Spleen (tissue), 7 donors: ENCODE data around the gene DOCK10.

Experiments
- POLR2A ChIP-seq, 3 donors: fragments of 450-650 bp; IDR thresholded peaks; one replicate each; pipeline ENCODE4 v1.5.1; 2017; ENCODE audit warnings: antibody characterized with exemption in 3 of 3, mild to moderate bottlenecking in 1 of 3
- TF ChIP-seq, protein P1 (sequence below), 11 experiments: fragments of 200-600 bp in 7 of 11; fragments of 450-650 bp in 4 of 11; sonication (generic) in 4 of 11; IDR thresholded peaks in 8 of 11; conservative IDR thresholded peaks in 3 of 11; 1 replicate in 7 of 11; 2 replicates in 4 of 11; pipeline versions ENCODE4 v1.4.0 to v1.8.0; 2016 to 2021; ENCODE audit warnings: antibody characterized with exemption in 11 of 11, inconsistent platforms in 4 of 11, mild to moderate bottlenecking in 1 of 11
- donor health status: DM: no; HTN: no; CAD: no; lungs with moderate emphysema.
- donor health status: DM: no; HTN: no; CAD: no.
- donor health status: DM: no; HTN: no; CAD: no.

DNA sequence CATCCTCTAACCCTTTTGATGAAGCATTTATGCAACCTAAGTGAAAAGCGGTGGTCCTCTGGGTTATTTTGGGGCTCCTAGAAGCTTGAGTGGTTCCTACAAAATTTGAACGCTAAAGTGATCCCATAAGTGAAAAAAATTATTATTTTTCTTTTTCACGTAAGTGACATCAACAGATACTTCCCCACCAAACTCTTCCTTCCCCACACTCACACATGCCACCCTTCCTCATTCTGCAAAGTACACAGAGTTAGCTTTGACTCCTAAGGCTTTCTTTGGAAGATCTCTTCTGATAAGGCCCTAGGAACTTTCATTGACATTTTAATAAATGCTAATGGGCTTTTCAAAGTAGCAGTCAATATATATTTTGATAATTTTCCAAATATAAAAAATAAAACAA lies 109.7 kb downstream of the DOCK10 start:
- TF ChIP-seq POLR2A (IDR thresholded peaks at IDR 0.05): no peak
- TF ChIP-seq, protein P1, sequence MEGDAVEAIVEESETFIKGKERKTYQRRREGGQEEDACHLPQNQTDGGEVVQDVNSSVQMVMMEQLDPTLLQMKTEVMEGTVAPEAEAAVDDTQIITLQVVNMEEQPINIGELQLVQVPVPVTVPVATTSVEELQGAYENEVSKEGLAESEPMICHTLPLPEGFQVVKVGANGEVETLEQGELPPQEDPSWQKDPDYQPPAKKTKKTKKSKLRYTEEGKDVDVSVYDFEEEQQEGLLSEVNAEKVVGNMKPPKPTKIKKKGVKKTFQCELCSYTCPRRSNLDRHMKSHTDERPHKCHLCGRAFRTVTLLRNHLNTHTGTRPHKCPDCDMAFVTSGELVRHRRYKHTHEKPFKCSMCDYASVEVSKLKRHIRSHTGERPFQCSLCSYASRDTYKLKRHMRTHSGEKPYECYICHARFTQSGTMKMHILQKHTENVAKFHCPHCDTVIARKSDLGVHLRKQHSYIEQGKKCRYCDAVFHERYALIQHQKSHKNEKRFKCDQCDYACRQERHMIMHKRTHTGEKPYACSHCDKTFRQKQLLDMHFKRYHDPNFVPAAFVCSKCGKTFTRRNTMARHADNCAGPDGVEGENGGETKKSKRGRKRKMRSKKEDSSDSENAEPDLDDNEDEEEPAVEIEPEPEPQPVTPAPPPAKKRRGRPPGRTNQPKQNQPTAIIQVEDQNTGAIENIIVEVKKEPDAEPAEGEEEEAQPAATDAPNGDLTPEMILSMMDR (IDR thresholded peaks at IDR 0.05 in 8 of 11, conservative IDR thresholded peaks at IDR 0.05 in 3 of 11): no peak
